Right lobe of liver (tissue), 4 donors: ENCODE data around the gene CDHR1.

Experiments used
- POLR2A ChIP-seq: fragments of 450-650 bp; IDR thresholded peaks from one replicate; pipeline ENCODE4 v1.6.1; 2017; ENCODE audit warnings: antibody characterized with exemption, mild to moderate bottlenecking
- TF ChIP-seq, protein P1 (sequence below), 4 donors: fragments of 200-600 bp in 3 of 4; fragments of 450-650 bp in 1 of 4; IDR thresholded peaks; one replicate each; pipeline versions ENCODE4 v1.5.1 to v1.8.0; 2016 to 2022; ENCODE audit warnings: antibody characterized with exemption in 4 of 4, mild to moderate bottlenecking in 2 of 4
- donor health status: DM: no; HTN: no; CAD: no.
- donor health status: DM: no; HTN: no; CAD: no.
- donor health status: DM: no; HTN: yes; CAD: no.

DNA sequence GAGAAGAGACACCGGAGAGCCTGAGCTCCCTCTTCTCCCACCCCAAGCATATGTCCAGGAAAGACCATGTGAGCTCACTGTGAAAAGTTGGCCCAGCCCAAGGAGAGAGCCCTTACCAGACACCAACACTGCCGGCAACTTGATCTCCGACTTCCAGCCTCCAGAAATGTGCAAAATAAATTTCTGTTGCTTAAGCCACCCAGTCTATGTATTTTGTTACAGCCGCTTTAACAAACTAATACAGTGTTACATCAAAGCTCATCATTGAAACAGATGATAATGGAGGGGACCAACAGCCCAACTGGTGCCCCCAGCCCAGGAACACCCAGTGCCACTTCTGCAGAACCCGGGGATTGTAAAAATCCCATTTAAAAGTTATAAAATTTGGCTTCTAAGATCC lies 69.4 kb downstream of the CDHR1 start:
- TF ChIP-seq, protein P1, sequence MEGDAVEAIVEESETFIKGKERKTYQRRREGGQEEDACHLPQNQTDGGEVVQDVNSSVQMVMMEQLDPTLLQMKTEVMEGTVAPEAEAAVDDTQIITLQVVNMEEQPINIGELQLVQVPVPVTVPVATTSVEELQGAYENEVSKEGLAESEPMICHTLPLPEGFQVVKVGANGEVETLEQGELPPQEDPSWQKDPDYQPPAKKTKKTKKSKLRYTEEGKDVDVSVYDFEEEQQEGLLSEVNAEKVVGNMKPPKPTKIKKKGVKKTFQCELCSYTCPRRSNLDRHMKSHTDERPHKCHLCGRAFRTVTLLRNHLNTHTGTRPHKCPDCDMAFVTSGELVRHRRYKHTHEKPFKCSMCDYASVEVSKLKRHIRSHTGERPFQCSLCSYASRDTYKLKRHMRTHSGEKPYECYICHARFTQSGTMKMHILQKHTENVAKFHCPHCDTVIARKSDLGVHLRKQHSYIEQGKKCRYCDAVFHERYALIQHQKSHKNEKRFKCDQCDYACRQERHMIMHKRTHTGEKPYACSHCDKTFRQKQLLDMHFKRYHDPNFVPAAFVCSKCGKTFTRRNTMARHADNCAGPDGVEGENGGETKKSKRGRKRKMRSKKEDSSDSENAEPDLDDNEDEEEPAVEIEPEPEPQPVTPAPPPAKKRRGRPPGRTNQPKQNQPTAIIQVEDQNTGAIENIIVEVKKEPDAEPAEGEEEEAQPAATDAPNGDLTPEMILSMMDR (IDR thresholded peaks at IDR 0.05): no peak
- no peak for TF ChIP-seq POLR2A
